Measurements from ENCODE around the gene SETBP1.
A peak's percentile ranks its signal among the peaks of the same experiment; 100 is the strongest.

SETBP1 gene

GRCh38 chr18:45100321-45101105, 419.8 kb downstream of the SETBP1 start:
- DNase-seq: peak; percentile 23

- no peak for DNase-seq
Observed at GRCh38 chr18:45102126-45102525, 421.4 kb downstream of the SETBP1 start.

- DNase-seq: peak; percentile 65
Observed at GRCh38 chr18:45102863-45103262, 422.2 kb downstream of the SETBP1 start.

GRCh38 chr18:45103319-45104048, 422.8 kb downstream of the SETBP1 start:
- peak; percentile 87 for DNase-seq

GRCh38 chr18:45104049-45104395, 423.3 kb downstream of the SETBP1 start:
- no peak for DNase-seq

GRCh38 chr18:45106331-45106774, 425.7 kb downstream of the SETBP1 start:
- peak; percentile 99 for DNase-seq

GRCh38 chr18:45107425-45107824, 426.7 kb downstream of the SETBP1 start:
- no peak for DNase-seq

- DNase-seq: no peak
Observed at GRCh38 chr18:45108754-45109153, 428.1 kb downstream of the SETBP1 start.

- no peak for DNase-seq
Observed at GRCh38 chr18:45109271-45109670, 428.6 kb downstream of the SETBP1 start.

GRCh38 chr18:45109706-45110105, 429.0 kb downstream of the SETBP1 start:
- DNase-seq: no peak

- DNase-seq: no peak
Observed at GRCh38 chr18:45110577-45111501, 430.2 kb downstream of the SETBP1 start.

- no peak for DNase-seq
Observed at GRCh38 chr18:45111502-45111848, 430.8 kb downstream of the SETBP1 start.

- no peak for DNase-seq
Observed at GRCh38 chr18:45112682-45113081, 432.0 kb downstream of the SETBP1 start.

GRCh38 chr18:45116116-45116515, 435.4 kb downstream of the SETBP1 start:
- DNase-seq: no peak

Data from MV-4-11 (cell line).